ENCODE results near the gene PPP6R1.
A peak's percentile ranks its signal among the peaks of the same experiment; 100 is the strongest.

Gene PPP6R1

GRCh38 chr19:55223291-55224037 lies 35.4 kb downstream of the PPP6R1 start:
- H3K4me3 ChIP-seq (replicated peaks; ENCODE audit: low read depth, low read length): no peak overlapping the region
- DNase-seq (ENCODE audit: extremely low read depth, low read depth): no peak
- TF ChIP-seq CTCF (IDR thresholded peaks at IDR 0.05; ENCODE audit: low read depth, low read length, missing control alignments): no peak

- no peak for TF ChIP-seq CTCF (IDR thresholded peaks at IDR 0.05; ENCODE audit: low read depth, low read length, missing control alignments)
- no peak for DNase-seq (ENCODE audit: extremely low read depth, low read depth)
- no peak overlapping the region for H3K4me3 ChIP-seq (replicated peaks; ENCODE audit: low read depth, low read length)
Observed at GRCh38 chr19:55220525-55220924, 38.3 kb downstream of the PPP6R1 start.

DNA sequence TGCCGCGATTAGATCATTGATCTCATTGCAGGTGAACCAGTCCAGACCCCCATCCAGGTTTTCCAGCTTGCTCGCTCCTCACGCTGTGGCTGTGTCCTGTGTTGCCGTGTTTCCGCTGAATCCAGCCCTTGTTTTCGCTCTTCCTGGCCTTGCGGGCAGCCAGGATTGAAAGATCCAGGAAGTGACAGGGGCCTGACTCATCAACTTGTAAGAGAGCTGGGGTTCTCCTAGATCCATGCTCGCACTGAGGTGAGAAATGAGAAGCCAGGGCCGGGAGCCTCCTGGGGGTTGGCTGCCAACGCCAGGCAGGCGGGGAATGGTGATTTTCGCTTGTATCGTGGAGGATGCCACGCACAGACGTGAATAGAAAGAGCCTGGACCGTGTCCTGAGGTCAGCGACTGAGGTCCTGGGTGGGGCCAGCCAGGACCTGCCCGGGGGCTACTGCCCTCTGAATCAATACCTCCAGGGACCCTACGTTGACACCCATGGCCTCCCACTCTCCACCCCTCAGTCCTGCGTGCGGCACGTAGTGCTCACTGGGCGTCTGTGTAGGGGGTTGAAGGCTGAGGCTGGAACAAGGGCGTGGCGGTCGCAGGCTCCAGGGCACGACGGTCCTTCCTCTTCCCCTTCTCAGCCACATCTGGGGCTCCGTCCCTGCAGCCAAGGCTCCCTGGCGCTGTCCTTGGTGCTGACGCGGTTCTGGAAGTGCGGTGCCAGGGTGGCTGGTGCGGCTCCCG lies 42.2 kb downstream of the PPP6R1 start:
- H3K4me3 ChIP-seq (replicated peaks; ENCODE audit: low read depth, low read length): peak overlapping the region; percentile 43
- peak; percentile 98 for DNase-seq (ENCODE audit: extremely low read depth, low read depth)

DNA sequence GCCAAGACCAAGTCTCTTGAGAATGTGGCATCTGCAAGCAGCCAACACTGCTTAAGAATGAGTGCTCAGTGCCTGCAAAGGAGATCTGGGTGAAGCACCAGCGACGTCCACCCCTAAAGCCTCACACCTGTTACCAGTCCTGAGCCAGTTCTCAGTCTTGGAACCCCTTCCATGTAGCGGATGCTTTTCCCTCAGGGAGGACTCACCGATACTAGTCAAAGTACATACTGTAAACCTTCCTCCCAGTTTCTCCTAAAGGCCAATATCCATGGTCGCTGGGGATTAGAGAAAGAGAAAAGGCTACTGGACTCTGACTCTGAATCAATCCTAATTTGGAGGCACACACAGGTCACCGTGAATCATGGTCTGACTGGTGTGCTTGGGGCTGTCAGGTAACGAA lies 45.3 kb downstream of the PPP6R1 start:
- no peak overlapping the region for H3K4me3 ChIP-seq (replicated peaks; ENCODE audit: low read depth, low read length)
- no peak for TF ChIP-seq CTCF (IDR thresholded peaks at IDR 0.05; ENCODE audit: low read depth, low read length, missing control alignments)
- DNase-seq (ENCODE audit: extremely low read depth, low read depth): no peak

More for the DNA sequence above, 42.2 kb downstream of the PPP6R1 start:
- no peak for TF ChIP-seq CTCF (IDR thresholded peaks at IDR 0.05; ENCODE audit: low read depth, low read length, missing control alignments)

DNA sequence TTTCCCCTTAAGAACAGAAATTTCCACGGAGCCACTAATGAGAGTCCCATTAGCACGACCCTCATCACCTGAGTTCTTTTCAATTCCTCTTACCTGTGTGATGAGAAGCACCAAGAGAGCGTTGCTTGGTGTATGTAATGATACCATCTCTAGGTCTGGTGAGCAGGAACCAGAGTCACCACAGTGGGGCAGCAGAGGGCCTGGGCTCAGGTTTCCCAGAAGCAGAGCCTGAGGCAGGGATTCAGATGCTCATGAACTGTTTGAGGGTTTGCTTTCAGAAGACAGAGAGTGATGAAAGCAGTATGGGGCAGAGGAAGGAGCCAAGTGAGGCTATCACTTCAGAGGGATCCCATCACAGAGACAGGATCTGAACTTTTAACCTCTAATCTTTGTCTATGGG lies 46.4 kb downstream of the PPP6R1 start:
- no peak for DNase-seq (ENCODE audit: extremely low read depth, low read depth)
- no peak overlapping the region for H3K4me3 ChIP-seq (replicated peaks; ENCODE audit: low read depth, low read length)
- peak; percentile 54 for TF ChIP-seq CTCF (IDR thresholded peaks at IDR 0.05; ENCODE audit: low read depth, low read length, missing control alignments)

- peak; percentile 90 for DNase-seq (ENCODE audit: extremely low read depth, low read depth)
- TF ChIP-seq CTCF (IDR thresholded peaks at IDR 0.05; ENCODE audit: low read depth, low read length, missing control alignments): no peak
- no peak overlapping the region for H3K4me3 ChIP-seq (replicated peaks; ENCODE audit: low read depth, low read length)
Observed at GRCh38 chr19:55209693-55210472, 48.9 kb downstream of the PPP6R1 start.
